ENCODE data around the gene TOGARAM1.

Gene TOGARAM1

GRCh38 chr14:44982594-44982993 is 20.6 kb downstream of the TOGARAM1 start:
- in situ Hi-C loops (cut with MboI; ENCODE audit: low sequenced_read_pairs, unreplicated experiment), result no loop called here
- TF ChIP-seq CTCF (IDR thresholded peaks at IDR 0.05; ENCODE audit: borderline replicate concordance, control extremely low read depth, extremely low read depth, insufficient read depth, missing control alignments), result no peak
- no peak for DNase-seq (ENCODE audit: low spot score)

- no peak for DNase-seq (ENCODE audit: low spot score)
- no peak for TF ChIP-seq CTCF (IDR thresholded peaks at IDR 0.05; ENCODE audit: borderline replicate concordance, control extremely low read depth, extremely low read depth, insufficient read depth, missing control alignments)
- in situ Hi-C loops (cut with MboI; ENCODE audit: low sequenced_read_pairs, unreplicated experiment), result no loop called here
These were observed 26.7 kb downstream of the TOGARAM1 start for GRCh38 chr14:44988694-44989093.

GRCh38 chr14:44989497-44990440 is 27.8 kb downstream of the TOGARAM1 start:
- in situ Hi-C loops (cut with MboI; ENCODE audit: low sequenced_read_pairs, unreplicated experiment), result no loop called here
- TF ChIP-seq CTCF (IDR thresholded peaks at IDR 0.05; ENCODE audit: borderline replicate concordance, control extremely low read depth, extremely low read depth, insufficient read depth, missing control alignments), result no peak
- DNase-seq (ENCODE audit: low spot score), result no peak

- DNase-seq (ENCODE audit: low spot score), result no peak
- in situ Hi-C loops (cut with MboI; ENCODE audit: low sequenced_read_pairs, unreplicated experiment), result no loop called here
- no peak for TF ChIP-seq CTCF (IDR thresholded peaks at IDR 0.05; ENCODE audit: borderline replicate concordance, control extremely low read depth, extremely low read depth, insufficient read depth, missing control alignments)
These were observed 28.5 kb downstream of the TOGARAM1 start for GRCh38 chr14:44990533-44990932.

- no peak for TF ChIP-seq CTCF (IDR thresholded peaks at IDR 0.05; ENCODE audit: borderline replicate concordance, control extremely low read depth, extremely low read depth, insufficient read depth, missing control alignments)
- no peak for DNase-seq (ENCODE audit: low spot score)
- in situ Hi-C loops (cut with MboI; ENCODE audit: low sequenced_read_pairs, unreplicated experiment), result no loop called here
These were observed 33.2 kb downstream of the TOGARAM1 start for GRCh38 chr14:44995196-44995595.

GRCh38 chr14:44995770-44996294 is 33.8 kb downstream of the TOGARAM1 start:
- in situ Hi-C loops (cut with MboI; ENCODE audit: low sequenced_read_pairs, unreplicated experiment), result no loop called here
- DNase-seq (ENCODE audit: low spot score), result no peak
- TF ChIP-seq CTCF (IDR thresholded peaks at IDR 0.05; ENCODE audit: borderline replicate concordance, control extremely low read depth, extremely low read depth, insufficient read depth, missing control alignments), result no peak

Measured in GM13976 (cell line).